GM12873 (cell line): Measurements from ENCODE around the gene DNER.

ENCODE experiments used
- CTCF ChIP-seq: IDR thresholded peaks from 2 replicates; pipeline ENCODE4 v1.5.1; 2012; ENCODE audit warnings: low read depth, mild to moderate bottlenecking, moderate library complexity, low read length, control low read depth; ENCODE audit not compliant: insufficient read depth; ENCODE audit errors: missing control alignments

Gene DNER

GRCh38 chr2:229501051-229501794 lies 213.1 kb downstream of the DNER start:
- TF ChIP-seq CTCF, result no peak

GRCh38 chr2:229492034-229492433 lies 222.3 kb downstream of the DNER start:
- TF ChIP-seq CTCF, result no peak

GRCh38 chr2:229490167-229490566 lies 224.2 kb downstream of the DNER start:
- TF ChIP-seq CTCF, result no peak

GRCh38 chr2:229489016-229489415 lies 225.3 kb downstream of the DNER start:
- no peak for TF ChIP-seq CTCF

GRCh38 chr2:229488232-229488631 lies 226.1 kb downstream of the DNER start:
- no peak for TF ChIP-seq CTCF

- no peak for TF ChIP-seq CTCF
Observed at GRCh38 chr2:229486673-229487072, 227.7 kb downstream of the DNER start.

- TF ChIP-seq CTCF, result no peak
Observed at GRCh38 chr2:229485857-229486256, 228.5 kb downstream of the DNER start.
